G401.6 (cell line): ENCODE data around the gene TIMM13.
"Not testable (repeated sequence)": the region's sequence is repeated elsewhere in the genome, so short reads cannot be mapped to it uniquely, and the experiment has no call there.

Experiments used
- FAIRE-seq: peaks from 2 replicates; lab custom pipeline; 2012; peaks lifted over from hg19 to GRCh38; lab: Jason Lieb, UNC

TIMM13 gene

GRCh38 chr19:2427429-2428320 is at the start of gene TIMM13:
TSS of gene TIMM13 (minus strand) at chr19:2427586. CDS start at chr19:2427533, 53 bp downstream.
- FAIRE-seq = peak; percentile 97

- FAIRE-seq = no peak
These were observed 49.2 kb upstream of the TIMM13 start for GRCh38 chr19:2476451-2477140.

- FAIRE-seq = peak; percentile 98
These were observed 48.5 kb upstream of the TIMM13 start, which contains the start of gene GADD45B for GRCh38 chr19:2475702-2476450. TSS of gene GADD45B (plus strand) at chr19:2476127. CDS start at chr19:2476359, 232 bp downstream.

- no peak for FAIRE-seq
These were observed 47.8 kb upstream of the TIMM13 start for GRCh38 chr19:2475018-2475701.

GRCh38 chr19:2474232-2475017 is 47.0 kb upstream of the TIMM13 start:
- FAIRE-seq = peak; percentile 89

- not testable (repeated sequence) for FAIRE-seq
These were observed 42.5 kb upstream of the TIMM13 start for GRCh38 chr19:2469915-2470200.

- FAIRE-seq = peak; percentile 39
These were observed 41.9 kb upstream of the TIMM13 start for GRCh38 chr19:2469102-2469914.

GRCh38 chr19:2468596-2468995 is 41.2 kb upstream of the TIMM13 start:
- no peak for FAIRE-seq

- FAIRE-seq = no peak
These were observed 37.0 kb upstream of the TIMM13 start for GRCh38 chr19:2464389-2464788.

GRCh38 chr19:2463694-2464093 is 36.3 kb upstream of the TIMM13 start:
- FAIRE-seq = not testable (repeated sequence)

GRCh38 chr19:2462635-2463421 is 35.4 kb upstream of the TIMM13 start:
- peak; percentile 96 for FAIRE-seq

GRCh38 chr19:2461751-2462634 is 34.6 kb upstream of the TIMM13 start:
- peak; percentile 71 for FAIRE-seq

- FAIRE-seq = no peak
These were observed 32.9 kb upstream of the TIMM13 start for GRCh38 chr19:2460245-2460644.

GRCh38 chr19:2458776-2459175 is 31.4 kb upstream of the TIMM13 start:
- not testable (repeated sequence) for FAIRE-seq

- FAIRE-seq = no peak
These were observed 30.7 kb upstream of the TIMM13 start for GRCh38 chr19:2458054-2458453.

- peak; percentile 41 for FAIRE-seq
These were observed 30.1 kb upstream of the TIMM13 start for GRCh38 chr19:2457394-2458037.

- no peak for FAIRE-seq
These were observed 28.6 kb upstream of the TIMM13 start for GRCh38 chr19:2455851-2456570.
